HUES6 (cell line): ENCODE data around the gene RIBC1.
"Not testable (repeated sequence)": the region's sequence is repeated elsewhere in the genome, so short reads cannot be mapped to it uniquely, and the experiment has no call there.

Source experiments
- H3K27ac ChIP-seq: 2 replicates; pipeline ENCODE4 v1.7.0; 2013; ENCODE audit warnings: low read depth, mild to moderate bottlenecking, low read length, inconsistent platforms
- H3K27me3 ChIP-seq: 2 replicates; pipeline ENCODE4 v1.6.1; 2013; ENCODE audit warnings: low read length; ENCODE audit not compliant: control insufficient read depth, insufficient read depth
- H3K36me3 ChIP-seq: 2 replicates; pipeline ENCODE4 v1.6.1; 2013; ENCODE audit warnings: low read length; ENCODE audit not compliant: control insufficient read depth, insufficient read depth
- H3K4me1 ChIP-seq: 2 replicates; pipeline ENCODE4 v1.6.1; 2013; ENCODE audit warnings: low read length; ENCODE audit not compliant: control insufficient read depth, insufficient read depth
- H3K4me3 ChIP-seq: 2 replicates; pipeline ENCODE4 v1.5.1; 2013; ENCODE audit warnings: low read depth, low read length
- H3K9ac ChIP-seq: one replicate; pipeline ENCODE4 v1.6.1; 2013; ENCODE audit warnings: mild to moderate bottlenecking, low read length
- H3K9me3 ChIP-seq: 2 replicates; pipeline ENCODE4 v1.6.1; 2013; ENCODE audit warnings: low read depth, low read length; ENCODE audit not compliant: control insufficient read depth, insufficient read depth

Gene RIBC1

GRCh38 chrX:53398216-53398615 is 24.5 kb upstream of the RIBC1 start:
- Histone ChIP-seq H3K9me3 (no peaks in the 10 kb centered on the region; the same call in 1 of the 2 replicates), H3K27ac (no peak overlapping the region), H3K27me3 (no peaks in the 10 kb centered on the region), H3K36me3 (peaks cover 86% of the 10 kb centered on the region), H3K4me3 (no peak overlapping the region), H3K4me1 (0 out of 2 replicates have a peak, but pooled peaks cover 9% of the 10 kb centered on the region), H3K9ac (no peak overlapping the region)

- Histone ChIP-seq H3K4me3 (no peak overlapping the region), H3K27me3 (no peaks in the 10 kb centered on the region), H3K9me3 (no peaks in the 10 kb centered on the region; the same call in 1 of the 2 replicates), H3K27ac (no peak overlapping the region), H3K9ac (no peak overlapping the region), H3K36me3 (peaks cover 96% of the 10 kb centered on the region), H3K4me1 (0 out of 2 replicates have a peak, but pooled peaks cover 9% of the 10 kb centered on the region)
Observed at GRCh38 chrX:53403535-53403934, 19.1 kb upstream of the RIBC1 start.

GRCh38 chrX:53412446-53412845 is 10.2 kb upstream of the RIBC1 start:
- H3K27me3 ChIP-seq = no peaks in the 10 kb centered on the region
- no peak overlapping the region for H3K27ac ChIP-seq
- no peaks in the 10 kb centered on the region for H3K4me1 ChIP-seq
- no peak overlapping the region for H3K4me3 ChIP-seq
- H3K9me3 ChIP-seq = no peaks in the 10 kb centered on the region
- H3K9ac ChIP-seq = no peak overlapping the region
- peaks cover 74% of the 10 kb centered on the region for H3K36me3 ChIP-seq

GRCh38 chrX:53420351-53420750 is 2.3 kb upstream of the RIBC1 start:
- peaks cover 10% of the 10 kb centered on the region for H3K4me1 ChIP-seq
- not testable (repeated sequence) for H3K27me3 ChIP-seq, H3K36me3 ChIP-seq, H3K9ac ChIP-seq, H3K9me3 ChIP-seq, H3K27ac ChIP-seq
- H3K4me3 ChIP-seq = peak overlapping the region; percentile 87; the same call in 1 of the 2 replicates

- Histone ChIP-seq H3K4me1 (peaks cover 10% of the 10 kb centered on the region), H3K27ac (no peak overlapping the region), H3K36me3 (no peaks in the 10 kb centered on the region; the same call in none of the 2 replicates), H3K9me3 (peaks cover 3% of the 10 kb centered on the region; the same call in 1 of the 2 replicates), H3K9ac (peak overlapping the region; percentile 99), H3K27me3 (no peaks in the 10 kb centered on the region), H3K4me3 (peak overlapping the region; percentile 87)
Observed at GRCh38 chrX:53421125-53421524, 1.5 kb upstream of the RIBC1 start.

GRCh38 chrX:53421772-53422085 is 944 bp upstream of the RIBC1 start:
- Histone ChIP-seq H3K4me3 (peak overlapping the region; percentile 87), H3K27ac (peak overlapping the region; percentile 96)

GRCh38 chrX:53422086-53422860 is 400 bp upstream of the RIBC1 start, which contains the start of gene SMC1A:
Gene SMC1A, minus strand, starts transcription at chrX:53422654. Its CDS starts 54 bp downstream, at chrX:53422600.
- Histone ChIP-seq H3K9me3 (peaks cover 5% of the 10 kb centered on the region; the same call in 1 of the 2 replicates), H3K27me3 (no peaks in the 10 kb centered on the region)

More at GRCh38 chrX:53421772-53422085, 944 bp upstream of the RIBC1 start:
- Histone ChIP-seq H3K4me1 (peaks cover 10% of the 10 kb centered on the region), H3K9me3 (peaks cover 5% of the 10 kb centered on the region; the same call in 1 of the 2 replicates), H3K9ac (peak overlapping the region; percentile 99), H3K36me3 (no peaks in the 10 kb centered on the region; the same call in 1 of the 2 replicates), H3K27me3 (no peaks in the 10 kb centered on the region)

GRCh38 chrX:53429755-53430154 is 7.1 kb downstream of the RIBC1 start:
- Histone ChIP-seq H3K4me3 (no peak overlapping the region), H3K4me1 (peaks cover 4% of the 10 kb centered on the region; the same call in 1 of the 2 replicates), H3K27me3 (no peaks in the 10 kb centered on the region), H3K36me3 (peaks cover 35% of the 10 kb centered on the region), H3K9ac (no peak overlapping the region), H3K27ac (no peak overlapping the region), H3K9me3 (peaks cover 2% of the 10 kb centered on the region; the same call in 1 of the 2 replicates)

More at GRCh38 chrX:53422086-53422860, 400 bp upstream of the RIBC1 start, which contains the start of gene SMC1A:
- H3K27ac ChIP-seq = peak within 1 kb of the TSS; percentile 96
- peak within 1 kb of the TSS; percentile 87 for H3K4me3 ChIP-seq
- no peaks in the 10 kb centered on the region for H3K36me3 ChIP-seq
- H3K9ac ChIP-seq = peak within 1 kb of the TSS; percentile 99
- H3K4me1 ChIP-seq = peaks cover 10% of the 10 kb centered on the region

GRCh38 chrX:53430231-53430630 is 7.6 kb downstream of the RIBC1 start:
- Histone ChIP-seq H3K36me3 (peaks cover 35% of the 10 kb centered on the region), H3K4me1 (peaks cover 4% of the 10 kb centered on the region; the same call in 1 of the 2 replicates), H3K27ac (no peak overlapping the region), H3K4me3 (no peak overlapping the region), H3K27me3 (no peaks in the 10 kb centered on the region), H3K9me3 (peaks cover 2% of the 10 kb centered on the region; the same call in 1 of the 2 replicates), H3K9ac (no peak overlapping the region)

GRCh38 chrX:53433651-53434639 is 11.3 kb downstream of the RIBC1 start, which contains the start of gene HSD17B10:
Gene HSD17B10, minus strand, starts transcription at chrX:53434370. Its CDS starts 25 bp downstream, at chrX:53434345.
- Histone ChIP-seq H3K4me1 (peaks cover 4% of the 10 kb centered on the region; the same call in 1 of the 2 replicates), H3K4me3 (peak within 1 kb of the TSS; percentile 94), H3K27me3 (peaks cover 15% of the 10 kb centered on the region), H3K27ac (no peak within 1 kb of the TSS), H3K36me3 (peaks cover 35% of the 10 kb centered on the region), H3K9me3 (no peaks in the 10 kb centered on the region; the same call in 1 of the 2 replicates), H3K9ac (peak within 1 kb of the TSS; percentile 87)
